Caco-2 (cell line): ENCODE data around the gene GDI2. TPM values are rescaled to one million over a fixed set of nuclear protein-coding genes. Genes with fewer than 3 reads are reported as not detected.
A peak's percentile ranks its signal among the peaks of the same experiment; 100 is the strongest.

Source experiments
- BruUV-seq: library from RNA; stranded (reverse); fragments of 400-500 nt; replicated peaks from 2 replicates; lab custom pipeline; 2021; lab: Mats Ljungman, UMichigan
- CTCF ChIA-PET: fragments of 300-600 bp; sonication (Branson Sonifier 250); formaldehyde crosslinking; loops from one replicate; lab custom pipeline; 2022; ENCODE audit warnings: antibody characterized with exemption; lab: Charles Lee
- POLR2A ChIA-PET: fragments of 300-600 bp; sonication (Branson Sonifier 250); formaldehyde crosslinking; loops from one replicate; lab custom pipeline; 2022; ENCODE audit warnings: antibody characterized with exemption; lab: Charles Lee
- DNase-seq, 2 experiments: peaks; one replicate each; pipeline versions ENCODE4 v3.0.0 to v3.0.0-alpha.2; 2020 to 2022
- H3K27me3 ChIP-seq: replicated peaks from 2 replicates; pipeline ENCODE4 v1.6.0; 2011; ENCODE audit warnings: low read length; ENCODE audit not compliant: control insufficient read depth, insufficient read depth
- H3K36me3 ChIP-seq: 2 replicates; pipeline ENCODE4 v1.5.1; 2011; ENCODE audit warnings: low read length; ENCODE audit not compliant: control insufficient read depth, insufficient read depth
- H3K4me1 ChIP-seq: fragments of 250-450 bp; sonication (Bioruptor Pico); 2 replicates; pipeline ENCODE4 v1.5.1; 2020; ENCODE audit warnings: mild to moderate bottlenecking
- H3K4me3 ChIP-seq: 2 replicates; pipeline ENCODE4 v1.5.1; 2011; ENCODE audit warnings: low read depth, mild to moderate bottlenecking, control low read depth, low read length
- H3K9me3 ChIP-seq: fragments of 250-450 bp; sonication (Bioruptor Pico); 2 replicates; pipeline ENCODE4 v1.5.1; 2020; ENCODE audit warnings: mild to moderate bottlenecking, moderate library complexity
- H3K27ac Mint-ChIP-seq: one replicate; pipeline ENCODE4 v1.8.0; 2022; ENCODE audit warnings: mixed read lengths; ENCODE audit not compliant: unreplicated experiment
- H3K27me3 Mint-ChIP-seq: one replicate; pipeline ENCODE4 v1.8.0; 2022; ENCODE audit warnings: mixed read lengths; ENCODE audit not compliant: insufficient read depth, unreplicated experiment
- H3K36me3 Mint-ChIP-seq: one replicate; pipeline ENCODE4 v1.8.0; 2022; ENCODE audit warnings: mild to moderate bottlenecking, mixed read lengths; ENCODE audit not compliant: insufficient read depth, unreplicated experiment
- H3K4me1 Mint-ChIP-seq: one replicate; pipeline ENCODE4 v1.8.0; 2022; ENCODE audit warnings: low read depth, mixed read lengths; ENCODE audit not compliant: unreplicated experiment
- H3K4me3 Mint-ChIP-seq: one replicate; pipeline ENCODE4 v1.8.0; 2022; ENCODE audit warnings: mild to moderate bottlenecking, moderate library complexity, mixed read lengths; ENCODE audit not compliant: unreplicated experiment
- H3K9me3 Mint-ChIP-seq: one replicate; pipeline ENCODE4 v1.8.0; 2022; ENCODE audit warnings: mixed read lengths; ENCODE audit not compliant: unreplicated experiment
- intact Hi-C: fragments of 100-400 bp; cut with micrococcal nuclease; formaldehyde crosslinking; loops from one replicate; pipeline ENCODE4 v1.10.0; 2022; ENCODE audit not compliant: unreplicated experiment
- total RNA-seq: library from RNA; stranded (reverse); gene quantifications from 2 replicates; pipeline ENCODE4 v1.2.3, GENCODE V29; 2022
- TF ChIP-seq, protein P1 (sequence below), 2 experiments: fragments of 200-600 bp in 1 of 2; IDR thresholded peaks; 1 replicate in 1 of 2; 2 replicates in 1 of 2; pipeline versions ENCODE4 v1.5.1 to v1.8.0; 2011 to 2022; ENCODE audit warnings: antibody characterized with exemption in 1 of 2, control low read depth in 1 of 2, inconsistent platforms in 1 of 2, low read depth in 1 of 2, low read length in 1 of 2, mild to moderate bottlenecking in 1 of 2, moderate library complexity in 1 of 2; ENCODE audit not compliant: insufficient read depth in 1 of 2, severe bottlenecking in 1 of 2, unreplicated experiment in 1 of 2

The GDI2 gene
- total RNA-seq, 1 experiment from 2014 or later, result 446 TPM

- H3K36me3 Mint-ChIP-seq, result peaks cover 11% of the 10 kb centered on the region
Observed at GRCh38 chr10:5818894-5819293, 5.7 kb upstream of the GDI2 start.

GRCh38 chr10:5818048-5818331 lies 4.8 kb upstream of the GDI2 start:
- Histone ChIP-seq H3K36me3 (no peaks in the 10 kb centered on the region), H3K4me3 (no peak overlapping the region), H3K4me1 (peaks cover 16% of the 10 kb centered on the region), H3K27me3 (no peaks in the 10 kb centered on the region), H3K9me3 (no peaks in the 10 kb centered on the region)
- CTCF ChIA-PET, result interaction anchor here (0.5 kb wide), 1 partner anchor 55 kb away, joined by 3 read pairs; no protein-coding TSS in a partner anchor
- intact Hi-C loops, result no loop called here
- peaks cover 20% of the 10 kb centered on the region for H3K36me3 Mint-ChIP-seq
- H3K27ac Mint-ChIP-seq, result no peak overlapping the region
- H3K4me3 Mint-ChIP-seq, result no peak overlapping the region
- TF ChIP-seq, protein P1, sequence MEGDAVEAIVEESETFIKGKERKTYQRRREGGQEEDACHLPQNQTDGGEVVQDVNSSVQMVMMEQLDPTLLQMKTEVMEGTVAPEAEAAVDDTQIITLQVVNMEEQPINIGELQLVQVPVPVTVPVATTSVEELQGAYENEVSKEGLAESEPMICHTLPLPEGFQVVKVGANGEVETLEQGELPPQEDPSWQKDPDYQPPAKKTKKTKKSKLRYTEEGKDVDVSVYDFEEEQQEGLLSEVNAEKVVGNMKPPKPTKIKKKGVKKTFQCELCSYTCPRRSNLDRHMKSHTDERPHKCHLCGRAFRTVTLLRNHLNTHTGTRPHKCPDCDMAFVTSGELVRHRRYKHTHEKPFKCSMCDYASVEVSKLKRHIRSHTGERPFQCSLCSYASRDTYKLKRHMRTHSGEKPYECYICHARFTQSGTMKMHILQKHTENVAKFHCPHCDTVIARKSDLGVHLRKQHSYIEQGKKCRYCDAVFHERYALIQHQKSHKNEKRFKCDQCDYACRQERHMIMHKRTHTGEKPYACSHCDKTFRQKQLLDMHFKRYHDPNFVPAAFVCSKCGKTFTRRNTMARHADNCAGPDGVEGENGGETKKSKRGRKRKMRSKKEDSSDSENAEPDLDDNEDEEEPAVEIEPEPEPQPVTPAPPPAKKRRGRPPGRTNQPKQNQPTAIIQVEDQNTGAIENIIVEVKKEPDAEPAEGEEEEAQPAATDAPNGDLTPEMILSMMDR (IDR thresholded peaks at IDR 0.05; ENCODE audit: insufficient read depth in 1 of 2, low read depth in 1 of 2, low read length in 1 of 2, severe bottlenecking in 1 of 2, unreplicated experiment in 1 of 2), result no peak
- no peaks in the 10 kb centered on the region for H3K27me3 Mint-ChIP-seq
- no peaks in the 10 kb centered on the region for H3K9me3 Mint-ChIP-seq
- no TSS peak for BruUV-seq
- no peak for DNase-seq
- POLR2A ChIA-PET, result interaction anchor here (1.0 kb wide), 1 partner anchor 9 kb away, joined by 3 read pairs; no protein-coding TSS in a partner anchor
- peaks cover 13% of the 10 kb centered on the region for H3K4me1 Mint-ChIP-seq

More at GRCh38 chr10:5818894-5819293, 5.7 kb upstream of the GDI2 start:
- no peaks in the 10 kb centered on the region for H3K27me3 Mint-ChIP-seq
- ChIA-PET POLR2A (no interaction called here), CTCF (interaction anchor here (0.5 kb wide), 1 partner anchor 14 kb away, joined by 3 read pairs; no protein-coding TSS in a partner anchor)
- no TSS peak for BruUV-seq
- Histone ChIP-seq H3K36me3 (no peaks in the 10 kb centered on the region), H3K4me3 (no peak overlapping the region), H3K9me3 (no peaks in the 10 kb centered on the region), H3K4me1 (peaks cover 16% of the 10 kb centered on the region), H3K27me3 (no peaks in the 10 kb centered on the region)
- H3K27ac Mint-ChIP-seq, result no peak overlapping the region
- H3K4me1 Mint-ChIP-seq, result peaks cover 13% of the 10 kb centered on the region
- TF ChIP-seq, protein P1 (IDR thresholded peaks at IDR 0.05; ENCODE audit: insufficient read depth in 1 of 2, low read depth in 1 of 2, low read length in 1 of 2, severe bottlenecking in 1 of 2, unreplicated experiment in 1 of 2), result no peak
- no peaks in the 10 kb centered on the region for H3K9me3 Mint-ChIP-seq
- H3K4me3 Mint-ChIP-seq, result no peak overlapping the region
- intact Hi-C loops, result no loop called here
- DNase-seq, result no peak

- POLR2A ChIA-PET, result interaction anchor here (0.7 to 1.0 kb wide), 2 partner anchors 8 to 157 kb away, joined by 3 to 9 read pairs; no protein-coding TSS in a partner anchor
- intact Hi-C loops, result no loop called here
- H3K9me3 Mint-ChIP-seq, result no peaks in the 10 kb centered on the region
- peak overlapping the region; percentile 48 for H3K4me3 Mint-ChIP-seq
- no peak for DNase-seq
- TF ChIP-seq, protein P1 (IDR thresholded peaks at IDR 0.05; ENCODE audit: insufficient read depth in 1 of 2, low read depth in 1 of 2, low read length in 1 of 2, severe bottlenecking in 1 of 2, unreplicated experiment in 1 of 2), result no peak
- no peak overlapping the region for H3K4me3 ChIP-seq
- no peaks in the 10 kb centered on the region for H3K36me3 ChIP-seq
- no peaks in the 10 kb centered on the region for H3K27me3 Mint-ChIP-seq
- H3K27ac Mint-ChIP-seq, result peak overlapping the region; percentile 4
- CTCF ChIA-PET, result interaction anchor here (0.5 kb wide), 1 partner anchor 55 kb away, joined by 3 read pairs; no protein-coding TSS in a partner anchor
- BruUV-seq, result no TSS peak
- no peaks in the 10 kb centered on the region for H3K27me3 ChIP-seq
- peaks cover 16% of the 10 kb centered on the region for H3K4me1 ChIP-seq
- no peaks in the 10 kb centered on the region for H3K9me3 ChIP-seq
- peaks cover 13% of the 10 kb centered on the region for H3K4me1 Mint-ChIP-seq
- H3K36me3 Mint-ChIP-seq, result peaks cover 25% of the 10 kb centered on the region
Observed at GRCh38 chr10:5817322-5818047, 4.3 kb upstream of the GDI2 start.
